ENCODE results near the gene THAP8.

- TF ChIP-seq CTCF (IDR thresholded peaks at IDR 0.05) (no peak), POLR2A (IDR thresholded peaks at IDR 0.05) (no peak)
These were observed 18.0 kb upstream of the THAP8 start for GRCh38 chr19:36072081-36072480.

Data from suprapubic skin (tissue), 3 donors.